PC-9 (cell line): ENCODE data around the gene CERCAM.

ENCODE experiments used
- CTCF ChIP-seq: fragments of 200-600 bp; sonication (generic); conservative IDR thresholded peaks from 2 replicates; pipeline ENCODE4 v1.6.1; 2017; ENCODE audit warnings: mixed run types, antibody characterized with exemption, mild to moderate bottlenecking, moderate library complexity
- EZH2 ChIP-seq: fragments of 200-600 bp; sonication (generic); IDR thresholded peaks from 2 replicates; pipeline ENCODE4 v1.8.0; 2017; ENCODE audit warnings: antibody characterized with exemption, low read depth

- TF ChIP-seq CTCF (no peak), EZH2 (no peak)
These were observed 36.0 kb downstream of the CERCAM start for GRCh38 chr9:128456613-128457061.
